SU-DHL-6 (cell line): ENCODE measurements around the gene ZFP82.

Experiments used
- H2AFZ ChIP-seq: fragments of 200-600 bp; sonication (generic); 2 replicates; pipeline ENCODE4 v1.6.1; 2014; ENCODE audit warnings: low read depth, mild to moderate bottlenecking, moderate library complexity, mixed read lengths, antibody characterized with exemption, low read length; ENCODE audit not compliant: severe bottlenecking
- H3F3A ChIP-seq: fragments of 200-600 bp; shearing (Covaris generic); 2 replicates; pipeline ENCODE4 v1.6.0; 2016; ENCODE audit warnings: antibody characterized with exemption, mild to moderate bottlenecking; ENCODE audit not compliant: insufficient read depth
- H3K27ac ChIP-seq: fragments of 200-600 bp; sonication (generic); 2 replicates; pipeline ENCODE4 v1.5.1; 2016; ENCODE audit warnings: low read depth, mild to moderate bottlenecking, low read length, moderate library complexity, mixed read lengths
- H3K27me3 ChIP-seq: fragments of 200-600 bp; sonication (generic), shearing (Covaris generic); 2 replicates; pipeline ENCODE4 v1.6.0; 2014; ENCODE audit warnings: mild to moderate bottlenecking, low read length
- H3K36me3 ChIP-seq: fragments of 200-600 bp; sonication (generic); 2 replicates; pipeline ENCODE4 v1.6.1; 2014; ENCODE audit warnings: mild to moderate bottlenecking, low read length, mixed read lengths
- H3K4me2 ChIP-seq: fragments of 300-600, 200-600 bp; shearing (Covaris generic), sonication (generic); 2 replicates; pipeline ENCODE4 v1.6.0; 2014; ENCODE audit warnings: low read length, low read depth, mild to moderate bottlenecking; ENCODE audit not compliant: poor library complexity, severe bottlenecking
- H3K4me3 ChIP-seq: fragments of 200-600 bp; sonication (generic); 2 replicates; pipeline ENCODE4 v1.5.1; 2014; ENCODE audit warnings: antibody characterized with exemption, low read length, mild to moderate bottlenecking, mixed read lengths; ENCODE audit not compliant: insufficient read depth, poor library complexity, severe bottlenecking
- H3K79me2 ChIP-seq: fragments of 200-600 bp; sonication (generic); 2 replicates; pipeline ENCODE4 v1.6.1; 2014; ENCODE audit warnings: mild to moderate bottlenecking, low read length, moderate library complexity; ENCODE audit not compliant: insufficient read depth
- H3K9ac ChIP-seq: fragments of 200-600 bp; sonication (generic); 2 replicates; pipeline ENCODE4 v1.7.0; 2014; ENCODE audit warnings: mild to moderate bottlenecking, low read length
- H3K9me2 ChIP-seq: fragments of 200-600 bp; sonication (generic); replicated peaks from 2 replicates; pipeline ENCODE4 v1.6.1; 2014; ENCODE audit warnings: low read length; ENCODE audit not compliant: insufficient read depth
- H3K9me3 ChIP-seq: fragments of 200-600 bp; sonication (generic); 2 replicates; pipeline ENCODE4 v1.6.1; 2014; ENCODE audit warnings: low read length, mixed read lengths; ENCODE audit not compliant: insufficient read depth
- H4K20me1 ChIP-seq: fragments of 200-600 bp; sonication (generic); 2 replicates; pipeline ENCODE4 v1.6.1; 2014; ENCODE audit warnings: low read depth, mild to moderate bottlenecking, antibody characterized with exemption, low read length, moderate library complexity, mixed read lengths
- CTCF ChIP-seq: fragments of 200-600 bp; sonication (generic); IDR thresholded peaks from one replicate; pipeline ENCODE4 v1.5.1; 2017; ENCODE audit warnings: antibody characterized with exemption, mild to moderate bottlenecking, low read length, moderate library complexity; ENCODE audit not compliant: insufficient read depth, poor library complexity, severe bottlenecking
- EZH2phosphoT487 ChIP-seq: fragments of 200-600 bp; sonication (generic), shearing (Covaris generic); conservative IDR thresholded peaks from 2 replicates; pipeline ENCODE4 v1.6.1; 2018; ENCODE audit warnings: mild to moderate bottlenecking, antibody characterized with exemption, low read length, moderate library complexity, mixed read lengths

Gene ZFP82

DNA sequence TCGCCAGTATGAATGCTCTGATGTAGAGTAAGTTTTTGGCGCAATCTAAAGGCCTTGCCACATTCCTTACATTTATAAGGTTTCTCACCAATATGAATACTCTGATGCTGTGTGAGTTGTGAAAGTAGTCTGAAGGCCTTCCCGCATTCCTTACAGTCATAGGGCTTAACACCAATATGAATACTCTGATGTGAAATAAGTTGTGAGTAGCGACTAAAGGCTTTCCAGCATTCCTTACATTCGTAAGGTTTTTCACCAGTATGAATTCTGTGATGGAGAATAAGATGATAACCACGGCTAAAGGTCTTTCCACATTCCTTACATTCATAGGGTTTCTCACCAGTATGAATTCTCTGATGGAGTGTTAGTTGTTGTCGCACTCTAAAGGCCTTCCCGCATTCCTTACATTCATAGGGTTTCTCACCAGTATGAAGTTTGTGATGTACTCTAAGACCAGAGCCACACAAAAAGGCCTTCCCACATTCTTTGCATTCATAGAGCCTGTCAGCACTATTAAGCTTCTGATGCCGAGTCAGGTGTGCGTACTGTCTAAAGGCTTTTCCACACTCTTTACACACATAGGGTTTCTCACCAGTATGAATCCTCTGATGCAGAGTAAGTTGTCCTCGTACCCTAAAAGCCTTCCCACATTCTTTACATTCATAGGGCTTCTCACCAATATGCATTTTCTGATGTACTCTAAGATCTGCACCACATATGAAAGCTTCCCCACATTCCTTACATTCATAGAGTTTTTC lies 25.3 kb downstream of the ZFP82 start:
- TF ChIP-seq CTCF: no peak
- no peak for TF ChIP-seq EZH2phosphoT487
- peaks cover 58% of the 10 kb centered on the region for H3K36me3 ChIP-seq
- H3K9me3 ChIP-seq: peaks cover 36% of the 10 kb centered on the region

DNA sequence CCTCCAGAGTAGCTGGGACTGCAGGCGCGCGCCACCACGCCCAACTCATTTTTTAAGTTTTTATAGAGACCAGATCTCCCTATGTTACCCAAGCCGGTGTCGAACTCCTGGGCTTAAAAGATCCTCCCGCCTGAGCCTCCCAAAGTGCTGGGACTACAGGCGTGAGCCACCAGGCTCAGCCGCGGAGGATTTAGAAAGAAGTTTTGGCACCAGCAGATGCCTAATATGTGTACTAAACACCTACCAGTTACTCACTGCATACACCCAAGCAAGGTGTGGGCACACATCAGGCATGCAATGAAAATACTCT lies 39.0 kb downstream of the ZFP82 start:
- H4K20me1 ChIP-seq: no peaks in the 10 kb centered on the region
- no peaks in the 10 kb centered on the region; the same call in 1 of the 2 replicates for H3F3A ChIP-seq
- H3K4me3 ChIP-seq: peak overlapping the region; percentile 78
- H3K4me2 ChIP-seq: peak overlapping the region; percentile 92
- no peaks in the 10 kb centered on the region for H3K9me3 ChIP-seq
- peaks cover 11% of the 10 kb centered on the region; the same call in 1 of the 2 replicates for H3K79me2 ChIP-seq
- no peak for TF ChIP-seq CTCF
- TF ChIP-seq EZH2phosphoT487: no peak
- H3K9me2 ChIP-seq: no peaks in the 10 kb centered on the region
- H3K36me3 ChIP-seq: no peaks in the 10 kb centered on the region
- peak overlapping the region; percentile 96 for H2AFZ ChIP-seq
- no peaks in the 10 kb centered on the region for H3K27me3 ChIP-seq
- H3K9ac ChIP-seq: peak overlapping the region; percentile 74
- H3K27ac ChIP-seq: no peak overlapping the region

More for the DNA sequence above, 25.3 kb downstream of the ZFP82 start:
- H2AFZ ChIP-seq: no peak overlapping the region
- no peaks in the 10 kb centered on the region for H3K79me2 ChIP-seq
- H3K27me3 ChIP-seq: no peaks in the 10 kb centered on the region
- peaks cover 2% of the 10 kb centered on the region; the same call in 1 of the 2 replicates for H3F3A ChIP-seq
- no peak overlapping the region for H3K4me2 ChIP-seq
- H4K20me1 ChIP-seq: no peaks in the 10 kb centered on the region
- H3K9ac ChIP-seq: no peak overlapping the region
- H3K27ac ChIP-seq: no peak overlapping the region
- H3K9me2 ChIP-seq: no peaks in the 10 kb centered on the region
- H3K4me3 ChIP-seq: no peak overlapping the region

GRCh38 chr19:36378625-36379509 lies 39.6 kb downstream of the ZFP82 start, which contains the start of gene ZFP14:
ZFP14 (minus strand) TSS chr19:36379201; CDS start chr19:36367892, 11,309 bp downstream.
- no peaks in the 10 kb centered on the region for H3K27me3 ChIP-seq
- no peaks in the 10 kb centered on the region for H3K9me3 ChIP-seq
- peak within 1 kb of the TSS; percentile 96 for H2AFZ ChIP-seq
- H3K4me3 ChIP-seq: peak within 1 kb of the TSS; percentile 78
- peak within 1 kb of the TSS; percentile 37; the same call in 1 of the 2 replicates for H3K27ac ChIP-seq
- H3K9ac ChIP-seq: peak within 1 kb of the TSS; percentile 74
- no peaks in the 10 kb centered on the region for H4K20me1 ChIP-seq
- no peaks in the 10 kb centered on the region for H3K9me2 ChIP-seq
- H3K36me3 ChIP-seq: no peaks in the 10 kb centered on the region
- H3K79me2 ChIP-seq: peaks cover 11% of the 10 kb centered on the region; the same call in 1 of the 2 replicates
- TF ChIP-seq EZH2phosphoT487 (no peak), CTCF (peak; percentile 18)
- H3F3A ChIP-seq: no peaks in the 10 kb centered on the region; the same call in 1 of the 2 replicates
- H3K4me2 ChIP-seq: peak within 1 kb of the TSS; percentile 92
